Thyroid gland (tissue), 4 donors: Measurements from ENCODE around the gene SLC19A1.

ENCODE experiments used
- POLR2A ChIP-seq, 2 donors: fragments of 450-650 bp; IDR thresholded peaks; one replicate each; pipeline ENCODE4 v1.6.1; 2017; ENCODE audit warnings: antibody characterized with exemption in 2 of 2, mild to moderate bottlenecking in 2 of 2, moderate library complexity in 1 of 2
- TF ChIP-seq, protein P1 (sequence below), 6 experiments: fragments of 200-600 bp in 3 of 6; fragments of 450-650 bp in 3 of 6; sonication (generic) in 3 of 6; IDR thresholded peaks; one replicate each; pipeline ENCODE4 v1.5.1; 2016 to 2019; ENCODE audit warnings: antibody characterized with exemption in 6 of 6, mild to moderate bottlenecking in 2 of 6, inconsistent platforms in 1 of 6, moderate library complexity in 1 of 6

DNA sequence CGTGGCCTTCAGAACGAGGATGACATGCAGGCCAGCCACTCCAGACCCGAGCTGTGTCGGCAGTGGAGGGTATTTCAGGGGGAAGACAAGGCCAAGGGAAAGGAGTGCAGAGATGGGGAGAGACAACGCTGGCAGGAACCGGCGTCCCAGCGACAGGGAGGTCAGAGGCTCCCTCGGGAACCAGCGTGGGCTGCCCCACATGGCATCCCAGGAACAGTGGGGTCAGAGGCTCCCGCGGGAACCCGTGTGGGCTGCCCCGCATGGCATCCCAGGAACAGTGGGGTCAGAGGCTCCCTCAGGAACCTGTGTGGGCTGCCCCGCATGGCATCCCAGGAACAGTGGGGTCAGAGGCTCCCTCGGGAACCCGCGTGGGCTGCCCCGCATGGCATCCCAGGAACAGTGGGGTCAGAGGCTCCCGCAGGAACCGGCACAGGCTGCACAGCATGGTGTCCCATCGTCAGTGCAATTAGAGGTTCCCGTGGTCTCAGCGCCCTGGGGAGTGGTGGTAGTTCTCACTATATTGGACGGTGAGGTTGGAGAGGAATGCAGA lies 43.0 kb downstream of the SLC19A1 start:
- TF ChIP-seq, protein P1, sequence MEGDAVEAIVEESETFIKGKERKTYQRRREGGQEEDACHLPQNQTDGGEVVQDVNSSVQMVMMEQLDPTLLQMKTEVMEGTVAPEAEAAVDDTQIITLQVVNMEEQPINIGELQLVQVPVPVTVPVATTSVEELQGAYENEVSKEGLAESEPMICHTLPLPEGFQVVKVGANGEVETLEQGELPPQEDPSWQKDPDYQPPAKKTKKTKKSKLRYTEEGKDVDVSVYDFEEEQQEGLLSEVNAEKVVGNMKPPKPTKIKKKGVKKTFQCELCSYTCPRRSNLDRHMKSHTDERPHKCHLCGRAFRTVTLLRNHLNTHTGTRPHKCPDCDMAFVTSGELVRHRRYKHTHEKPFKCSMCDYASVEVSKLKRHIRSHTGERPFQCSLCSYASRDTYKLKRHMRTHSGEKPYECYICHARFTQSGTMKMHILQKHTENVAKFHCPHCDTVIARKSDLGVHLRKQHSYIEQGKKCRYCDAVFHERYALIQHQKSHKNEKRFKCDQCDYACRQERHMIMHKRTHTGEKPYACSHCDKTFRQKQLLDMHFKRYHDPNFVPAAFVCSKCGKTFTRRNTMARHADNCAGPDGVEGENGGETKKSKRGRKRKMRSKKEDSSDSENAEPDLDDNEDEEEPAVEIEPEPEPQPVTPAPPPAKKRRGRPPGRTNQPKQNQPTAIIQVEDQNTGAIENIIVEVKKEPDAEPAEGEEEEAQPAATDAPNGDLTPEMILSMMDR (IDR thresholded peaks at IDR 0.05): no peak
- TF ChIP-seq POLR2A (IDR thresholded peaks at IDR 0.05): no peak
